Fibroblast of mammary gland (primary cell): ENCODE measurements around the gene ADIPOR2.
"Not testable (repeated sequence)": the region's sequence is repeated elsewhere in the genome, so short reads cannot be mapped to it uniquely, and the experiment has no call there.

ENCODE experiments used
- DNase-seq: peaks from one replicate; pipeline ENCODE4 v3.0.0-alpha.2; 2010; ENCODE audit warnings: low read depth
- H3K4me3 ChIP-seq: 2 replicates; pipeline ENCODE4 v1.5.1; 2011; ENCODE audit warnings: low read depth, mild to moderate bottlenecking, low read length, moderate library complexity; ENCODE audit not compliant: control insufficient read depth
- CTCF ChIP-seq: conservative IDR thresholded peaks from 2 replicates; pipeline ENCODE4 v1.5.1; 2011; ENCODE audit warnings: low read depth, low read length, inconsistent platforms; ENCODE audit not compliant: control insufficient read depth, insufficient read depth

The ADIPOR2 gene

GRCh38 chr12:1815814-1816729 is 125.2 kb downstream of the ADIPOR2 start:
- H3K4me3 ChIP-seq: no peak overlapping the region
- no peak for TF ChIP-seq CTCF
- no peak for DNase-seq

GRCh38 chr12:1816730-1817348 is 126.0 kb downstream of the ADIPOR2 start:
- no peak for DNase-seq
- H3K4me3 ChIP-seq: no peak overlapping the region
- no peak for TF ChIP-seq CTCF

DNA sequence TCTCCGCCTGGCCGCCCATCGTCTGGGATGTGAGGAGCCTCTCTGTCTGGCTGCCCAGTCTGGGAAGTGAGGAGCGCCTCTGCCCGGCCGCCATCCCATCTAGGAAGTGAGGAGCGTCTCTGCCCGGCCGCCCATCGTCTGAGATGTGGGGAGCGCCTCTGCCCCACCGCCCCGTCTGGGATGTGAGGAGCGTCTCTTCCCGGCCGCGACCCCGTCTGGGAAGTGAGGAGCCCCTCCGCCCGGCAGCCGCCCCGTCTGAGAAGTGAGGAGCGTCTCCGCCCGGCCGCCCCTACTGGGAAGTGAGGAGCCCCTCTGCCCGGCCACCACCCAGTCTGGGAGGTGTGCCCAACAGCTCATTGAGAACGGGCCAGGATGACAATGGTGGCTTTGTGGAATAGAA is 127.1 kb downstream of the ADIPOR2 start:
- DNase-seq, H3K4me3 ChIP-seq: not testable (repeated sequence)

GRCh38 chr12:1819050-1819449 is 128.2 kb downstream of the ADIPOR2 start:
- no peak for DNase-seq

GRCh38 chr12:1819571-1819970 is 128.7 kb downstream of the ADIPOR2 start:
- H3K4me3 ChIP-seq: no peak overlapping the region
- no peak for TF ChIP-seq CTCF
- no peak for DNase-seq

More at GRCh38 chr12:1819050-1819449, 128.2 kb downstream of the ADIPOR2 start:
- no peak for TF ChIP-seq CTCF
- H3K4me3 ChIP-seq: no peak overlapping the region

GRCh38 chr12:1820191-1820895 is 129.5 kb downstream of the ADIPOR2 start, which contains the start of gene LRTM2:
TSS of gene LRTM2 (plus strand) at chr12:1820565. CDS start at chr12:1828149, 7,584 bp downstream.
- DNase-seq: no peak
- H3K4me3 ChIP-seq: no peak within 1 kb of the TSS
- TF ChIP-seq CTCF: no peak
